Colon (tissue), 2 donors: ENCODE measurements around the gene EEF2K.

Experiments used
- FAIRE-seq: peaks from 2 replicates; lab custom pipeline; 2012; peaks lifted over from hg19 to GRCh38; lab: Jason Lieb, UNC
- donor health status: control.
- donor health status: control.

EEF2K gene

GRCh38 chr16:22336581-22336980 is 130.5 kb downstream of the EEF2K start:
- FAIRE-seq = no peak

- no peak for FAIRE-seq
These were observed 131.0 kb downstream of the EEF2K start for GRCh38 chr16:22337045-22337444.

GRCh38 chr16:22337849-22338635 is 132.0 kb downstream of the EEF2K start:
- FAIRE-seq = no peak
